A549 (cell line): ENCODE data around the gene GRHL3. TPM values are rescaled to one million over a fixed set of nuclear protein-coding genes. Genes with fewer than 3 reads are reported as not detected.

Experiments
- ATAC-seq, 2 experiments: fragments of 200-7000 bp in 1 of 2; fragments of >200 bp in 1 of 2; cut with Nextera tagmentation in 1 of 2; cut with Tn5 transposase in 1 of 2; 3 replicates each; pipeline versions ENCODE4 v1.8.0 to v1.9.1; 2018 to 2020; ENCODE audit warnings: mild to moderate bottlenecking in 1 of 2, moderate library complexity in 1 of 2
- CTCF ChIA-PET: fragments of 300-600 bp; sonication (Branson Sonifier 250); formaldehyde crosslinking; extraction: SDS; loops from one replicate; lab custom pipeline; 2021; ENCODE audit warnings: antibody characterized with exemption, inconsistent platforms; lab: Yijun Ruan, JAX
- POLR2A ChIA-PET: fragments of 350-600 bp; formaldehyde crosslinking; extraction: SDS; loops from one replicate; lab custom pipeline; 2021; ENCODE audit warnings: antibody characterized with exemption, inconsistent platforms; lab: Yijun Ruan, JAX
- DNase-seq, 2 experiments: peaks; one replicate each; pipeline versions ENCODE4 v3.0.0 to v3.0.0-alpha.2; 2011 to 2016; ENCODE audit warnings: low read depth in 1 of 2, low spot score in 1 of 2
- FAIRE-seq: peaks from 2 replicates; lab custom pipeline; 2011; peaks lifted over from hg19 to GRCh38; lab: Jason Lieb, UNC
- H3K27ac ChIP-seq, 2 experiments: fragments of >200 bp; sonication (Bioruptor Twin); formaldehyde crosslinking; 3 replicates each; pipeline ENCODE4 v1.5.1; 2016 to 2017
- H3K4me1 ChIP-seq: fragments of >200 bp; sonication (Bioruptor Twin); formaldehyde crosslinking; 3 replicates; pipeline ENCODE4 v1.6.1; 2016
- H3K4me2 ChIP-seq: fragments of >200 bp; sonication (Bioruptor Twin); formaldehyde crosslinking; 3 replicates; pipeline ENCODE4 v1.6.1; 2016
- H3K4me3 ChIP-seq: fragments of >200 bp; sonication (Bioruptor Twin); formaldehyde crosslinking; 3 replicates; pipeline ENCODE4 v1.5.1; 2016
- H3K9me3 ChIP-seq: fragments of >200 bp; sonication (Bioruptor Twin); formaldehyde crosslinking; 3 replicates; pipeline ENCODE4 v1.6.1; 2016
- CBX2 ChIP-seq: fragments of 200-600 bp; sonication (generic); IDR thresholded peaks from 2 replicates; pipeline ENCODE4 v1.6.1; 2016; ENCODE audit warnings: low read depth, mild to moderate bottlenecking, borderline replicate concordance
- CEBPB ChIP-seq, 2 experiments: fragments of >200 bp in 1 of 2; sonication (Bioruptor Twin) in 1 of 2; formaldehyde crosslinking in 1 of 2; IDR thresholded peaks; 2 replicates each; pipeline ENCODE4 v1.6.1; 2012 to 2016
- CHD2 ChIP-seq: fragments of 150-350 bp; IDR thresholded peaks from 2 replicates; pipeline ENCODE4 v1.6.1; 2014; ENCODE audit warnings: low read length; ENCODE audit not compliant: partially characterized antibody
- CHD4 ChIP-seq: fragments of 200-600 bp; sonication (generic); IDR thresholded peaks from 2 replicates; pipeline ENCODE4 v1.6.1; 2016; ENCODE audit warnings: antibody characterized with exemption, mild to moderate bottlenecking, borderline replicate concordance
- E2F6 ChIP-seq: IDR thresholded peaks from 2 replicates; pipeline ENCODE4 v1.6.1; 2012; ENCODE audit warnings: low read depth, borderline replicate concordance
- EHF ChIP-seq: fragments of 250-450 bp; sonication (Bioruptor Pico); IDR thresholded peaks from 2 replicates; pipeline ENCODE4 v1.5.0; 2020; ENCODE audit warnings: mild to moderate bottlenecking
- EP300 ChIP-seq, 2 experiments: fragments of >200 bp; sonication (Bioruptor Twin); formaldehyde crosslinking; IDR thresholded peaks; 2 replicates in 1 of 2; 3 replicates in 1 of 2; pipeline ENCODE4 v1.6.1; 2016 to 2017
- ESRRA ChIP-seq: fragments of 150-350 bp; IDR thresholded peaks from 2 replicates; pipeline ENCODE4 v1.6.1; 2014; ENCODE audit warnings: mild to moderate bottlenecking, low read length, borderline replicate concordance
- GATA3 ChIP-seq: IDR thresholded peaks from 2 replicates; pipeline ENCODE4 v1.6.1; 2012; ENCODE audit warnings: borderline replicate concordance
- HDAC2 ChIP-seq: fragments of 200-600 bp; sonication (generic); IDR thresholded peaks from 2 replicates; pipeline ENCODE4 v1.6.1; 2016
- HOXA7 ChIP-seq: fragments of 250-450 bp; sonication (Bioruptor Pico); IDR thresholded peaks from 2 replicates; pipeline ENCODE4 v1.5.0; 2020; ENCODE audit warnings: mild to moderate bottlenecking, moderate library complexity
- JUNB ChIP-seq: fragments of >200 bp; sonication (Bioruptor Twin); formaldehyde crosslinking; IDR thresholded peaks from 2 replicates; pipeline ENCODE4 v1.6.1; 2016
- NR3C1 ChIP-seq: fragments of >200 bp; sonication (Bioruptor Twin); formaldehyde crosslinking; IDR thresholded peaks from 3 replicates; pipeline ENCODE4 v1.6.1; 2017
- REST ChIP-seq: fragments of 200-600 bp; sonication (generic); IDR thresholded peaks from 2 replicates; pipeline ENCODE4 v1.6.1; 2016; ENCODE audit warnings: antibody characterized with exemption, mild to moderate bottlenecking, moderate library complexity
- SREBF2 ChIP-seq: fragments of 450-650 bp; IDR thresholded peaks from 2 replicates; pipeline ENCODE4 v1.6.1; 2014; ENCODE audit warnings: mild to moderate bottlenecking, moderate library complexity
- TP53 ChIP-seq: fragments of 250-450 bp; sonication (Bioruptor Pico); IDR thresholded peaks from 2 replicates; pipeline ENCODE4 v1.5.0; 2021; ENCODE audit warnings: mild to moderate bottlenecking, moderate library complexity
- USF2 ChIP-seq: fragments of 450-650 bp; IDR thresholded peaks from 2 replicates; pipeline ENCODE4 v1.6.1; 2014; ENCODE audit warnings: antibody characterized with exemption
- ZNF302 ChIP-seq: fragments of 250-450 bp; sonication (Bioruptor Pico); IDR thresholded peaks from 2 replicates; pipeline ENCODE4 v1.9.0; 2021; ENCODE audit warnings: inconsistent platforms, mild to moderate bottlenecking, moderate library complexity
- WGBS: methylation state at CpG from one replicate; pipeline ENCODE4 v1.1.6; 2017; ENCODE audit errors: missing lambda C conversion rate; 5-methylcytosine and 5-hydroxymethylcytosine counted together
- polyA plus RNA-seq, 4 experiments: library from polyadenylated mRNA; depleted of rRNA in 3 of 4; stranded (reverse); fragments of >200 nt; fragmentation: RNase III in 1 of 4; extraction: RNeasy Plus Mini Kit Qiagen cat#74134 plus additional on column Dnase treatment in 1 of 4; gene quantifications; 2 replicates in 3 of 4; 3 replicates in 1 of 4; pipeline ENCODE4 v1.2.3, GENCODE V29; 2011 to 2017
- TF ChIP-seq, protein P1 (sequence below): fragments of 250-450 bp; sonication (Bioruptor Pico); IDR thresholded peaks from 2 replicates; pipeline ENCODE4 v1.5.0; 2021; ENCODE audit warnings: mild to moderate bottlenecking, moderate library complexity, borderline replicate concordance
- TF ChIP-seq, protein P2 (sequence below): IDR thresholded peaks from 2 replicates; pipeline ENCODE4 v1.6.1; 2012
- TF ChIP-seq, protein P3 (sequence below): IDR thresholded peaks from 2 replicates; pipeline ENCODE4 v1.6.1; 2012
- TF ChIP-seq, protein P4 (sequence below): fragments of >200 bp; sonication (Bioruptor Twin); formaldehyde crosslinking; IDR thresholded peaks from 3 replicates; pipeline ENCODE4 v1.6.1; 2016
- TF ChIP-seq, protein P5 (sequence below): fragments of 150-350 bp; IDR thresholded peaks from 2 replicates; pipeline ENCODE4 v1.6.1; 2014; ENCODE audit warnings: low read depth, mild to moderate bottlenecking, low read length
- TF ChIP-seq, protein P6 (sequence below): fragments of 250-450 bp; sonication (Bioruptor Pico); IDR thresholded peaks from 2 replicates; pipeline ENCODE4 v1.5.0; 2020; ENCODE audit warnings: low read depth, mild to moderate bottlenecking, moderate library complexity

GRHL3 gene
- polyA plus RNA-seq, 2 of the 4 experiments (the other 2 are of a cell fraction) = 0.58 to 1.6 TPM

DNA sequence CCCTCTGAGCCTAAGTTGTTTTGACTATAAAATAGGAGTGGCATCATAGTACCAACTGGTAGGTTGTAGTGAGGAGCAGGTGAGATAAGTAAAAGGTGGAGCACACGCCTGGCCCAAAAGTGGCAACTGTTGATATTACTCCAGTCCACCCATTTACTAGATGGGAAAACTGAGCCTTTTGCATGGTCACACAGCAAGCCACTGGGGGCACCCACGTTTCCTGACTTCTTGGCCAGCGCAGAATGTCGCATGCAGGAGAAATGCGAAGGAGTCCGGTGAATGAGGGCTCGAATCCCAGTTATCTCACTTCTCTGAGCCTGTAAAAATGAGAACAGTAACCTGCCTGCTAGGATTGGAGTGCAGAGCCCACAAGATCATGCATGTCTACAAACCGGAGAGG, 20.8 kb downstream of the GRHL3 start:
- ATAC-seq (no peak), DNase-seq (no peak), FAIRE-seq (no peak)
- no peak overlapping the region for H3K4me3 ChIP-seq
- no peaks in the 10 kb centered on the region for H3K9me3 ChIP-seq
- H3K4me2 ChIP-seq = no peak overlapping the region
- H3K27ac ChIP-seq = no peak overlapping the region
- no peaks in the 10 kb centered on the region for H3K4me1 ChIP-seq
- 92% methylated on average over 7 of the region's 8 CpGs for WGBS
- TF ChIP-seq, protein P1, sequence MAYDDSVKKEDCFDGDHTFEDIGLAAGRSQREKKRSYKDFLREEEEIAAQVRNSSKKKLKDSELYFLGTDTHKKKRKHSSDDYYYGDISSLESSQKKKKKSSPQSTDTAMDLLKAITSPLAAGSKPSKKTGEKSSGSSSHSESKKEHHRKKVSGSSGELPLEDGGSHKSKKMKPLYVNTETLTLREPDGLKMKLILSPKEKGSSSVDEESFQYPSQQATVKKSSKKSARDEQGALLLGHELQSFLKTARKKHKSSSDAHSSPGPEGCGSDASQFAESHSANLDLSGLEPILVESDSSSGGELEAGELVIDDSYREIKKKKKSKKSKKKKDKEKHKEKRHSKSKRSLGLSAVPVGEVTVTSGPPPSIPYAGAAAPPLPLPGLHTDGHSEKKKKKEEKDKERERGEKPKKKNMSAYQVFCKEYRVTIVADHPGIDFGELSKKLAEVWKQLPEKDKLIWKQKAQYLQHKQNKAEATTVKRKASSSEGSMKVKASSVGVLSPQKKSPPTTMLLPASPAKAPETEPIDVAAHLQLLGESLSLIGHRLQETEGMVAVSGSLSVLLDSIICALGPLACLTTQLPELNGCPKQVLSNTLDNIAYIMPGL (CRISPR knock-in tag) = no peak
- no peak for TF ChIP-seq NR3C1
- TF ChIP-seq CBX2 = no peak
- TF ChIP-seq ESRRA = no peak
- TF ChIP-seq GATA3 = no peak
- TF ChIP-seq HOXA7 (CRISPR knock-in tag) = no peak
- no peak for TF ChIP-seq E2F6
- TF ChIP-seq JUNB = no peak
- no peak for TF ChIP-seq CHD2
- TF ChIP-seq HDAC2 = no peak
- no peak for TF ChIP-seq REST
- no peak for TF ChIP-seq CEBPB (IDR thresholded peaks at IDR 0.05)
- TF ChIP-seq USF2 = no peak
- TF ChIP-seq, protein P2, sequence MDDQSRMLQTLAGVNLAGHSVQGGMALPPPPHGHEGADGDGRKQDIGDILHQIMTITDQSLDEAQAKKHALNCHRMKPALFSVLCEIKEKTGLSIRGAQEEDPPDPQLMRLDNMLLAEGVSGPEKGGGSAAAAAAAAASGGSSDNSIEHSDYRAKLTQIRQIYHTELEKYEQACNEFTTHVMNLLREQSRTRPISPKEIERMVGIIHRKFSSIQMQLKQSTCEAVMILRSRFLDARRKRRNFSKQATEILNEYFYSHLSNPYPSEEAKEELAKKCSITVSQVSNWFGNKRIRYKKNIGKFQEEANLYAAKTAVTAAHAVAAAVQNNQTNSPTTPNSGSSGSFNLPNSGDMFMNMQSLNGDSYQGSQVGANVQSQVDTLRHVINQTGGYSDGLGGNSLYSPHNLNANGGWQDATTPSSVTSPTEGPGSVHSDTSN = no peak
- ChIA-PET CTCF (interaction anchor here (0.8 kb wide), 1 partner anchor 141 kb away, joined by 4 read pairs; no protein-coding TSS in a partner anchor), POLR2A (no interaction called here)

GRCh38 chr1:24340770-24341169, 21.6 kb downstream of the GRHL3 start:
- ATAC-seq (no peak), DNase-seq (no peak), FAIRE-seq (no peak)
- POLR2A ChIA-PET = no interaction called here
- Histone ChIP-seq H3K9me3 (no peaks in the 10 kb centered on the region), H3K4me3 (no peak overlapping the region), H3K27ac (peak overlapping the region in 1 of 2 experiments; percentile 41; a peak in 2 of 6 replicates), H3K4me1 (no peaks in the 10 kb centered on the region), H3K4me2 (no peak overlapping the region)
- WGBS = 90% methylated on average over 5 of the region's 8 CpGs
- CTCF ChIA-PET = interaction anchor here (0.8 to 1.6 kb wide), 2 partner anchors 141 to 142 kb away, joined by 4 read pairs; no protein-coding TSS in a partner anchor
- TF ChIP-seq, protein P3, sequence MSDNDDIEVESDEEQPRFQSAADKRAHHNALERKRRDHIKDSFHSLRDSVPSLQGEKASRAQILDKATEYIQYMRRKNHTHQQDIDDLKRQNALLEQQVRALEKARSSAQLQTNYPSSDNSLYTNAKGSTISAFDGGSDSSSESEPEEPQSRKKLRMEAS = no peak
- TF ChIP-seq ZNF302 (CRISPR knock-in tag) (no peak), SREBF2 (no peak), GATA3 (no peak), TP53 (CRISPR knock-in tag) (no peak), EP300 (IDR thresholded peaks at IDR 0.05) (no peak), CBX2 (no peak), EHF (no peak), CHD4 (no peak)
- TF ChIP-seq, protein P4, sequence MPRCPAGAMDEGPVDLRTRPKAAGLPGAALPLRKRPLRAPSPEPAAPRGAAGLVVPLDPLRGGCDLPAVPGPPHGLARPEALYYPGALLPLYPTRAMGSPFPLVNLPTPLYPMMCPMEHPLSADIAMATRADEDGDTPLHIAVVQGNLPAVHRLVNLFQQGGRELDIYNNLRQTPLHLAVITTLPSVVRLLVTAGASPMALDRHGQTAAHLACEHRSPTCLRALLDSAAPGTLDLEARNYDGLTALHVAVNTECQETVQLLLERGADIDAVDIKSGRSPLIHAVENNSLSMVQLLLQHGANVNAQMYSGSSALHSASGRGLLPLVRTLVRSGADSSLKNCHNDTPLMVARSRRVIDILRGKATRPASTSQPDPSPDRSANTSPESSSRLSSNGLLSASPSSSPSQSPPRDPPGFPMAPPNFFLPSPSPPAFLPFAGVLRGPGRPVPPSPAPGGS = no peak
- TF ChIP-seq, protein P5, sequence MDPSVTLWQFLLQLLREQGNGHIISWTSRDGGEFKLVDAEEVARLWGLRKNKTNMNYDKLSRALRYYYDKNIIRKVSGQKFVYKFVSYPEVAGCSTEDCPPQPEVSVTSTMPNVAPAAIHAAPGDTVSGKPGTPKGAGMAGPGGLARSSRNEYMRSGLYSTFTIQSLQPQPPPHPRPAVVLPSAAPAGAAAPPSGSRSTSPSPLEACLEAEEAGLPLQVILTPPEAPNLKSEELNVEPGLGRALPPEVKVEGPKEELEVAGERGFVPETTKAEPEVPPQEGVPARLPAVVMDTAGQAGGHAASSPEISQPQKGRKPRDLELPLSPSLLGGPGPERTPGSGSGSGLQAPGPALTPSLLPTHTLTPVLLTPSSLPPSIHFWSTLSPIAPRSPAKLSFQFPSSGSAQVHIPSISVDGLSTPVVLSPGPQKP = no peak
- TF ChIP-seq, protein P2 = no peak
- TF ChIP-seq, protein P6, sequence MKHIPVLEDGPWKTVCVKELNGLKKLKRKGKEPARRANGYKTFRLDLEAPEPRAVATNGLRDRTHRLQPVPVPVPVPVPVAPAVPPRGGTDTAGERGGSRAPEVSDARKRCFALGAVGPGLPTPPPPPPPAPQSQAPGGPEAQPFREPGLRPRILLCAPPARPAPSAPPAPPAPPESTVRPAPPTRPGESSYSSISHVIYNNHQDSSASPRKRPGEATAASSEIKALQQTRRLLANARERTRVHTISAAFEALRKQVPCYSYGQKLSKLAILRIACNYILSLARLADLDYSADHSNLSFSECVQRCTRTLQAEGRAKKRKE = no peak
